ENCODE results near the gene RABGGTA.

Gene RABGGTA

GRCh38 chr14:24304019-24304387 is 32.6 kb upstream of the RABGGTA start:
- no peak for DNase-seq

- no peak for DNase-seq
Observed at GRCh38 chr14:24300326-24300980, 29.1 kb upstream of the RABGGTA start.

GRCh38 chr14:24299255-24300191 is 28.1 kb upstream of the RABGGTA start, which contains the start of the genes DHRS1 and NOP9:
Gene DHRS1, minus strand, starts transcription at chr14:24299780. Its CDS starts 674 bp downstream, at chr14:24299106.
Gene NOP9, plus strand, starts transcription at chr14:24299850. Its CDS starts 105 bp downstream, at chr14:24299955.
- peak; percentile 96 for DNase-seq

- no peak for DNase-seq
Observed at GRCh38 chr14:24298892-24299254, 27.5 kb upstream of the RABGGTA start.

- DNase-seq: no peak
Observed at GRCh38 chr14:24297190-24297964, 26.0 kb upstream of the RABGGTA start.

- DNase-seq: peak; percentile 77 to 82
Observed at GRCh38 chr14:24296341-24297157, 25.2 kb upstream of the RABGGTA start.

GRCh38 chr14:24293525-24293924 is 22.1 kb upstream of the RABGGTA start:
- DNase-seq: no peak

GRCh38 chr14:24292118-24292807 is 20.9 kb upstream of the RABGGTA start:
- DNase-seq: no peak

GRCh38 chr14:24291446-24292117 is 20.2 kb upstream of the RABGGTA start:
- DNase-seq: no peak

GRCh38 chr14:24290746-24291145 is 19.3 kb upstream of the RABGGTA start:
- no peak for DNase-seq

GRCh38 chr14:24289649-24290280 is 18.4 kb upstream of the RABGGTA start:
- peak; percentile 75 to 80 for DNase-seq

- DNase-seq: no peak
Observed at GRCh38 chr14:24286996-24287395, 15.6 kb upstream of the RABGGTA start.

- no peak for DNase-seq
Observed at GRCh38 chr14:24285351-24285750, 14.0 kb upstream of the RABGGTA start.

GRCh38 chr14:24284501-24285035 is 13.2 kb upstream of the RABGGTA start:
- DNase-seq: no peak

GRCh38 chr14:24283796-24284460 is 12.5 kb upstream of the RABGGTA start:
- DNase-seq: no peak

- no peak for DNase-seq
Observed at GRCh38 chr14:24282736-24283135, 11.3 kb upstream of the RABGGTA start.

GRCh38 chr14:24281636-24282035 is 10.2 kb upstream of the RABGGTA start:
- DNase-seq: no peak

- DNase-seq: no peak
Observed at GRCh38 chr14:24280797-24281460, 9.5 kb upstream of the RABGGTA start.
